Activated T-helper 2 cell treated with anti-CD3 and anti-CD28 coated beads, Interferon-gamma antibody, Interleukin-2, Interleukin-4, amounts not matched to agents 10 μg/mL and 5 μg/mL and 100 μg/mL, durations not matched to agents 14 hours and 24 hours and 36 hours (primary cell): Measurements from ENCODE around the gene FHOD1. TPM values are rescaled to one million over a fixed set of nuclear protein-coding genes. Genes with fewer than 3 reads are reported as not detected.

Experiments used
- DNase-seq: peaks from one replicate; pipeline ENCODE4 v3.0.0; 2021; ENCODE audit warnings: low spot score
- H3K27ac Mint-ChIP-seq: one replicate; pipeline ENCODE4 v1.8.0; 2021; ENCODE audit warnings: mixed read lengths
- H3K27me3 Mint-ChIP-seq: one replicate; pipeline ENCODE4 v1.8.0; 2021; ENCODE audit warnings: low read depth, mixed read lengths
- H3K36me3 Mint-ChIP-seq: one replicate; pipeline ENCODE4 v1.8.0; 2021; ENCODE audit warnings: low read depth, mixed read lengths
- H3K4me1 Mint-ChIP-seq: one replicate; pipeline ENCODE4 v1.8.0; 2021; ENCODE audit warnings: low read depth, mixed read lengths
- H3K4me3 Mint-ChIP-seq: one replicate; pipeline ENCODE4 v1.8.0; 2021; ENCODE audit warnings: low read depth, mild to moderate bottlenecking, moderate library complexity, mixed read lengths
- H3K9me3 Mint-ChIP-seq: one replicate; pipeline ENCODE4 v1.8.0; 2021; ENCODE audit warnings: mixed read lengths
- intact Hi-C: fragments of 100-400 bp; cut with micrococcal nuclease; formaldehyde crosslinking; loops from one replicate; pipeline ENCODE4 v1.15.1; 2023
- total RNA-seq: library from RNA; stranded (reverse); gene quantifications from 2 replicates; pipeline ENCODE4 v1.2.3, GENCODE V29; 2022

The FHOD1 gene
- total RNA-seq, 1 donor from 2014 or later: 141 TPM

GRCh38 chr16:67213197-67214019, 33.9 kb downstream of the FHOD1 start:
- Mint-ChIP-seq H3K9me3 (no peaks in the 10 kb centered on the region), H3K36me3 (no peaks in the 10 kb centered on the region), H3K27ac (no peak overlapping the region), H3K4me3 (no peak overlapping the region), H3K27me3 (no peaks in the 10 kb centered on the region), H3K4me1 (no peaks in the 10 kb centered on the region)
- intact Hi-C loops: no loop called here
- no peak for DNase-seq

GRCh38 chr16:67212766-67213165, 34.5 kb downstream of the FHOD1 start:
- Mint-ChIP-seq H3K27me3 (no peaks in the 10 kb centered on the region), H3K4me3 (no peak overlapping the region), H3K4me1 (no peaks in the 10 kb centered on the region), H3K36me3 (no peaks in the 10 kb centered on the region), H3K27ac (no peak overlapping the region), H3K9me3 (no peaks in the 10 kb centered on the region)
- DNase-seq: no peak
- intact Hi-C loops: no loop called here

GRCh38 chr16:67211674-67212073, 35.6 kb downstream of the FHOD1 start:
- intact Hi-C loops: no loop called here
- H3K27me3 Mint-ChIP-seq: no peaks in the 10 kb centered on the region
- no peak overlapping the region for H3K27ac Mint-ChIP-seq
- H3K36me3 Mint-ChIP-seq: no peaks in the 10 kb centered on the region
- H3K9me3 Mint-ChIP-seq: no peaks in the 10 kb centered on the region
- no peaks in the 10 kb centered on the region for H3K4me1 Mint-ChIP-seq
- H3K4me3 Mint-ChIP-seq: no peak overlapping the region
- DNase-seq: no peak

GRCh38 chr16:67210069-67210937, 37.0 kb downstream of the FHOD1 start:
- H3K4me1 Mint-ChIP-seq: no peaks in the 10 kb centered on the region
- intact Hi-C loops: no loop called here
- DNase-seq: no peak
- H3K27ac Mint-ChIP-seq: no peak overlapping the region
- no peak overlapping the region for H3K4me3 Mint-ChIP-seq
- H3K36me3 Mint-ChIP-seq: peaks cover 8% of the 10 kb centered on the region
- no peaks in the 10 kb centered on the region for H3K27me3 Mint-ChIP-seq
- H3K9me3 Mint-ChIP-seq: no peaks in the 10 kb centered on the region

GRCh38 chr16:67209565-67209964, 37.7 kb downstream of the FHOD1 start:
- DNase-seq: no peak

GRCh38 chr16:67208154-67208896, 39.0 kb downstream of the FHOD1 start:
- Mint-ChIP-seq H3K36me3 (peaks cover 8% of the 10 kb centered on the region), H3K4me1 (no peaks in the 10 kb centered on the region), H3K9me3 (no peaks in the 10 kb centered on the region), H3K27me3 (no peaks in the 10 kb centered on the region), H3K27ac (no peak overlapping the region), H3K4me3 (no peak overlapping the region)
- intact Hi-C loops: no loop called here
- no peak for DNase-seq

More at GRCh38 chr16:67209565-67209964, 37.7 kb downstream of the FHOD1 start:
- Mint-ChIP-seq H3K27me3 (no peaks in the 10 kb centered on the region), H3K36me3 (peaks cover 8% of the 10 kb centered on the region), H3K4me3 (no peak overlapping the region), H3K9me3 (no peaks in the 10 kb centered on the region), H3K27ac (no peak overlapping the region), H3K4me1 (no peaks in the 10 kb centered on the region)
- intact Hi-C loops: no loop called here

- Mint-ChIP-seq H3K4me3 (no peak overlapping the region), H3K27ac (no peak overlapping the region), H3K9me3 (no peaks in the 10 kb centered on the region), H3K36me3 (peaks cover 10% of the 10 kb centered on the region), H3K27me3 (no peaks in the 10 kb centered on the region), H3K4me1 (no peaks in the 10 kb centered on the region)
- DNase-seq: no peak
- intact Hi-C loops: no loop called here
Observed at GRCh38 chr16:67207249-67208091, 39.8 kb downstream of the FHOD1 start.

GRCh38 chr16:67206838-67207248, 40.4 kb downstream of the FHOD1 start:
- no peak overlapping the region for H3K4me3 Mint-ChIP-seq
- H3K9me3 Mint-ChIP-seq: no peaks in the 10 kb centered on the region
- peaks cover 16% of the 10 kb centered on the region for H3K36me3 Mint-ChIP-seq
- DNase-seq: no peak
- H3K27ac Mint-ChIP-seq: no peak overlapping the region
- intact Hi-C loops: no loop called here
- H3K27me3 Mint-ChIP-seq: no peaks in the 10 kb centered on the region
- no peaks in the 10 kb centered on the region for H3K4me1 Mint-ChIP-seq

GRCh38 chr16:67206129-67206837, 41.0 kb downstream of the FHOD1 start:
- peaks cover 16% of the 10 kb centered on the region for H3K36me3 Mint-ChIP-seq
- no peaks in the 10 kb centered on the region for H3K9me3 Mint-ChIP-seq
- H3K4me3 Mint-ChIP-seq: no peak overlapping the region
- no peak for DNase-seq
- H3K4me1 Mint-ChIP-seq: no peaks in the 10 kb centered on the region
- H3K27me3 Mint-ChIP-seq: no peaks in the 10 kb centered on the region
- intact Hi-C loops: no loop called here
- no peak overlapping the region for H3K27ac Mint-ChIP-seq

GRCh38 chr16:67204076-67204475, 43.2 kb downstream of the FHOD1 start:
- intact Hi-C loops: no loop called here
- peaks cover 27% of the 10 kb centered on the region for H3K36me3 Mint-ChIP-seq
- H3K9me3 Mint-ChIP-seq: no peaks in the 10 kb centered on the region
- DNase-seq: no peak
- H3K4me1 Mint-ChIP-seq: no peaks in the 10 kb centered on the region
- H3K27ac Mint-ChIP-seq: no peak overlapping the region
- H3K4me3 Mint-ChIP-seq: no peak overlapping the region
- H3K27me3 Mint-ChIP-seq: no peaks in the 10 kb centered on the region

GRCh38 chr16:67202956-67203493, 44.3 kb downstream of the FHOD1 start:
- no peaks in the 10 kb centered on the region for H3K4me1 Mint-ChIP-seq
- H3K27me3 Mint-ChIP-seq: no peaks in the 10 kb centered on the region
- intact Hi-C loops: no loop called here
- no peak overlapping the region for H3K27ac Mint-ChIP-seq
- peaks cover 33% of the 10 kb centered on the region for H3K36me3 Mint-ChIP-seq
- H3K4me3 Mint-ChIP-seq: no peak overlapping the region
- no peak for DNase-seq
- no peaks in the 10 kb centered on the region for H3K9me3 Mint-ChIP-seq
